Measurements from ENCODE around the gene CNTN1.

Gene CNTN1

GRCh38 chr12:40959041-40959440, 266.8 kb downstream of the CNTN1 start:
- TF ChIP-seq CTCF (IDR thresholded peaks at IDR 0.05; ENCODE audit: insufficient read depth, low read depth, low read length, missing control alignments): no peak
- no peak overlapping the region for H3K4me3 ChIP-seq (ENCODE audit: low read depth, low read length)
- no peak for DNase-seq (ENCODE audit: low read depth)

GRCh38 chr12:40963751-40964150, 271.5 kb downstream of the CNTN1 start:
- no peak for TF ChIP-seq CTCF (IDR thresholded peaks at IDR 0.05; ENCODE audit: insufficient read depth, low read depth, low read length, missing control alignments)

DNA sequence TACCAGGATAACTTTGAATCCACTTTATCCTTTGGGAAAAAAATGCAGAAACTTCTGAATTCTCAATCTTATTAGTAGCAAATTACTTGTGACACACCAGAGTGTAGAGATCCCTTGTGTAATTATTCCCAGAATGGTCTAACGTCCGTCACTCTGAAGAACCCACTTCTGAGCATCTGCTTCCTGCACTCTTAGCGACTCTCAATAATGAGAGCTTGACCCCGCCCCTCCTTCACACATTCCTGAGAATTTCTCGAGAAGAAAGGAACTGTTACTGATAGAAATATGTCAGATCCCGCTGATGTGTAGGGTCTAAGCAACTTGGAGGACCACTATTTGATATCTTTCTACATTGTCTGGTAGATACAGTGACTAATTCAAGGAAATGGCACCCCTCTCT, 277.6 kb downstream of the CNTN1 start:
- no peak overlapping the region for H3K4me3 ChIP-seq (ENCODE audit: low read depth, low read length)
- TF ChIP-seq CTCF (IDR thresholded peaks at IDR 0.05; ENCODE audit: insufficient read depth, low read depth, low read length, missing control alignments): no peak
- no peak for DNase-seq (ENCODE audit: low read depth)

More at GRCh38 chr12:40963751-40964150, 271.5 kb downstream of the CNTN1 start:
- H3K4me3 ChIP-seq (ENCODE audit: low read depth, low read length): no peak overlapping the region
- DNase-seq (ENCODE audit: low read depth): no peak

DNA sequence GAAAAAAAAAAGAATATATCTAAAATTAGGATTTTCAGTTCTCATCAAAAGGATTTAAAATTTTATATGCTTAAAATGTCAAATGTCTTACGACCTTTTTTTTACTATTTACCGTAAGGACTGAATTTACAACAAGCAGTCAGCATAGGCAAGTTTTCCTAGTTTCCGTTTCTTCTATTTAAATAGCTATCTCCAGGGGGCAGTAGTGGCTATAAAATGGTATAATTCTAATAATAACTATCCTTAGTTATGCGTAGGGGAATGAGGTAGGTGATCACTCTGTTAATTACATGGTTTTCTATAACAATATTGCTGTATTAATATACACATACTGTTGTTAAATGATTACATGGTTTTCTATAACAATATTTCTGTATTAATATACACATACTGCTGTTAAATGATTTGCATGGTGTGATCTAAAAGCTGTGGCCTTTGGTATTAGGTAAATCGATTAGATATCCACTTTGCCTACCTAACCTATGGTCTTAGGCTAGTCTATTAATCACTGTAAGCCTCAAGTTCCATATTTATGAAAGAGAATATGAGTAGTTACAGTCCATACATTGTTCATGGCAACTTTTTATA, 278.2 kb downstream of the CNTN1 start:
- no peak for TF ChIP-seq CTCF (IDR thresholded peaks at IDR 0.05; ENCODE audit: insufficient read depth, low read depth, low read length, missing control alignments)
- DNase-seq (ENCODE audit: low read depth): peak; percentile 1
- no peak overlapping the region for H3K4me3 ChIP-seq (ENCODE audit: low read depth, low read length)

GRCh38 chr12:40971911-40972310, 279.7 kb downstream of the CNTN1 start:
- TF ChIP-seq CTCF (IDR thresholded peaks at IDR 0.05; ENCODE audit: insufficient read depth, low read depth, low read length, missing control alignments): no peak
- H3K4me3 ChIP-seq (ENCODE audit: low read depth, low read length): no peak overlapping the region
- no peak for DNase-seq (ENCODE audit: low read depth)

GRCh38 chr12:40976546-40976945, 284.3 kb downstream of the CNTN1 start:
- no peak for DNase-seq (ENCODE audit: low read depth)
- TF ChIP-seq CTCF (IDR thresholded peaks at IDR 0.05; ENCODE audit: insufficient read depth, low read depth, low read length, missing control alignments): no peak
- H3K4me3 ChIP-seq (ENCODE audit: low read depth, low read length): no peak overlapping the region

- no peak for TF ChIP-seq CTCF (IDR thresholded peaks at IDR 0.05; ENCODE audit: insufficient read depth, low read depth, low read length, missing control alignments)
- no peak for DNase-seq (ENCODE audit: low read depth)
- H3K4me3 ChIP-seq (ENCODE audit: low read depth, low read length): no peak overlapping the region
Observed at GRCh38 chr12:40980427-40980961, 288.3 kb downstream of the CNTN1 start.
